Measurements from ENCODE around the gene NRF1. TPM values are rescaled to one million over a fixed set of nuclear protein-coding genes. Genes with fewer than 3 reads are reported as not detected.

NRF1 gene
- total RNA-seq, 1 experiment from 2014 or later: 25.9 TPM

GRCh38 chr7:129713544-129713943, 102.0 kb downstream of the NRF1 start:
- no peak overlapping the region for H3K9ac ChIP-seq (ENCODE audit: low read length)
- H2AFZ ChIP-seq (ENCODE audit: low read depth, low read length, poor library complexity, severe bottlenecking): no peak overlapping the region
- H4K20me1 ChIP-seq (ENCODE audit: insufficient read depth): no peaks in the 10 kb centered on the region
- no peaks in the 10 kb centered on the region for H3K4me1 ChIP-seq (ENCODE audit: control insufficient read depth in 1 of 2, insufficient read depth in 2 of 2, low read length in 2 of 2)
- H3K9me3 ChIP-seq (ENCODE audit: control insufficient read depth in 1 of 2, insufficient read depth in 1 of 2, low read depth in 1 of 2, low read length in 2 of 2): no peaks in the 10 kb centered on the region
- CTCF ChIA-PET: no interaction called here
- no peaks in the 10 kb centered on the region for H3K9me2 ChIP-seq (ENCODE audit: insufficient read depth)
- no peak overlapping the region for H3K4me2 ChIP-seq (ENCODE audit: low read length)
- H3K4me3 ChIP-seq (replicated peaks in 1 of 2; ENCODE audit: low read depth in 1 of 2, low read length in 2 of 2): no peak overlapping the region
- no peak overlapping the region for H3K27ac ChIP-seq (ENCODE audit: low read depth, low read length)
- TF ChIP-seq SRF (IDR thresholded peaks at IDR 0.05; ENCODE audit: low read depth) (no peak), FOSL1 (IDR thresholded peaks at IDR 0.05; ENCODE audit: low read depth) (no peak), RAD21 (IDR thresholded peaks at IDR 0.05; ENCODE audit: low read depth) (no peak), JUND (IDR thresholded peaks at IDR 0.05) (no peak), CEBPB (IDR thresholded peaks at IDR 0.05; ENCODE audit: low read depth) (no peak), EZH2 (IDR thresholded peaks at IDR 0.05) (no peak), SP1 (IDR thresholded peaks at IDR 0.05; ENCODE audit: low read depth) (no peak), EZH2phosphoT487 (IDR thresholded peaks at IDR 0.05; ENCODE audit: borderline replicate concordance) (no peak), TCF7L2 (IDR thresholded peaks at IDR 0.05; ENCODE audit: borderline replicate concordance, extremely low read depth, insufficient read depth, insufficient read length) (no peak), MAX (IDR thresholded peaks at IDR 0.05) (no peak), POLR2A (IDR thresholded peaks at IDR 0.05; ENCODE audit: borderline replicate concordance, extremely low read depth, insufficient read depth, insufficient read length) (no peak), ZNF274 (IDR thresholded peaks at IDR 0.05; ENCODE audit: low read depth, low read length) (no peak)
- no peaks in the 10 kb centered on the region for H3K27me3 ChIP-seq (ENCODE audit: insufficient read depth, low read length)
- BruUV-seq (replicated peaks): no TSS peak
- RAD21 ChIA-PET (ENCODE audit: low non-redundant PET in 1 of 2, low total read pairs in 2 of 2, uncharacterized antibody in 2 of 2, unreplicated experiment in 2 of 2): no interaction called here
- peaks cover 24 to 40% of the 10 kb centered on the region in 2 experiments; a peak in 2 of 4 replicates for H3K36me3 ChIP-seq (ENCODE audit: control insufficient read depth in 1 of 2, insufficient read depth in 2 of 2, low read length in 2 of 2)
- no peak for DNase-seq (ENCODE audit: low read depth, low spot score)
- POLR2A ChIA-PET: no interaction called here
- H3K79me2 ChIP-seq (ENCODE audit: insufficient read depth, low read length): no peaks in the 10 kb centered on the region
- intact Hi-C loops (cut with micrococcal nuclease): no loop called here
- ATAC-seq: no peak

- Histone ChIP-seq H3K4me2 (ENCODE audit: low read length) (no peak overlapping the region), H3K4me1 (ENCODE audit: control insufficient read depth in 1 of 2, insufficient read depth in 2 of 2, low read length in 2 of 2) (no peaks in the 10 kb centered on the region), H3K9me2 (ENCODE audit: insufficient read depth) (no peaks in the 10 kb centered on the region), H3K27ac (ENCODE audit: low read depth, low read length) (no peak overlapping the region), H3K9ac (ENCODE audit: low read length) (no peak overlapping the region), H3K36me3 (ENCODE audit: control insufficient read depth in 1 of 2, insufficient read depth in 2 of 2, low read length in 2 of 2) (peaks cover 23 to 40% of the 10 kb centered on the region in 2 experiments; a peak in 2 of 4 replicates), H3K79me2 (ENCODE audit: insufficient read depth, low read length) (no peaks in the 10 kb centered on the region), H3K9me3 (ENCODE audit: control insufficient read depth in 1 of 2, insufficient read depth in 1 of 2, low read depth in 1 of 2, low read length in 2 of 2) (no peaks in the 10 kb centered on the region), H3K4me3 (replicated peaks in 1 of 2; ENCODE audit: low read depth in 1 of 2, low read length in 2 of 2) (no peak overlapping the region), H2AFZ (ENCODE audit: low read depth, low read length, poor library complexity, severe bottlenecking) (no peak overlapping the region), H3K27me3 (ENCODE audit: insufficient read depth, low read length) (no peaks in the 10 kb centered on the region), H4K20me1 (ENCODE audit: insufficient read depth) (no peaks in the 10 kb centered on the region)
- intact Hi-C loops (cut with micrococcal nuclease): no loop called here
- DNase-seq (ENCODE audit: low read depth, low spot score): no peak
- ATAC-seq: no peak
- ChIA-PET CTCF (no interaction called here), RAD21 (ENCODE audit: low non-redundant PET in 1 of 2, low total read pairs in 2 of 2, uncharacterized antibody in 2 of 2, unreplicated experiment in 2 of 2) (no interaction called here), POLR2A (no interaction called here)
- no TSS peak for BruUV-seq (replicated peaks)
- TF ChIP-seq POLR2AphosphoS5 (IDR thresholded peaks at IDR 0.05; ENCODE audit: low read depth, low read length): no peak
- no peak for TF ChIP-seq POLR2A (IDR thresholded peaks at IDR 0.05; ENCODE audit: borderline replicate concordance, extremely low read depth, insufficient read depth, insufficient read length)
- TF ChIP-seq YY1 (IDR thresholded peaks at IDR 0.05; ENCODE audit: extremely low read depth, insufficient replicate concordance, low read depth, low read length): no peak
- no peak for TF ChIP-seq ZFX (IDR thresholded peaks at IDR 0.05)
- no peak for TF ChIP-seq SP1 (IDR thresholded peaks at IDR 0.05; ENCODE audit: low read depth)
- no peak for TF ChIP-seq RAD21 (IDR thresholded peaks at IDR 0.05; ENCODE audit: low read depth)
- no peak for TF ChIP-seq MAX (IDR thresholded peaks at IDR 0.05)
Observed at GRCh38 chr7:129714514-129715063, 103.1 kb downstream of the NRF1 start.
